Measurements from ENCODE around the gene NHSL2. TPM values are rescaled to one million over a fixed set of nuclear protein-coding genes. Genes with fewer than 3 reads are reported as not detected.

Gene NHSL2
- total and polyA plus RNA-seq, 2 of the 13 experiments (the other 11 are each of a cell fraction or from before 2014, with no cell fraction given), result not detected

- Histone ChIP-seq H3K4me2 (ENCODE audit: low read depth, low read length) (no peak overlapping the region), H3K4me1 (ENCODE audit: insufficient read depth, low read length) (no peaks in the 10 kb centered on the region), H4K20me1 (ENCODE audit: insufficient read depth, low read length) (no peaks in the 10 kb centered on the region), H3K4me3 (replicated peaks in 1 of 3; ENCODE audit: insufficient read depth in 1 of 3, low read depth in 2 of 3, low read length in 3 of 3) (no peak overlapping the region), H3K9me3 (ENCODE audit: low read length) (no peaks in the 10 kb centered on the region), H3K27me3 (ENCODE audit: control insufficient read depth in 1 of 2, insufficient read depth in 2 of 2, low read length in 2 of 2) (no peaks in the 10 kb centered on the region), H3K36me3 (replicated peaks in 1 of 2; ENCODE audit: control insufficient read depth in 1 of 2, insufficient read depth in 2 of 2, low read length in 2 of 2) (no peaks in the 10 kb centered on the region), H3K9ac (ENCODE audit: insufficient read depth, low read depth, low read length) (no peak overlapping the region), H2AFZ (ENCODE audit: low read length) (no peak overlapping the region), H3K79me2 (ENCODE audit: insufficient read depth, low read length) (no peaks in the 10 kb centered on the region), H3K27ac (ENCODE audit: extremely low read length, insufficient read depth, low read length) (no peak overlapping the region)
- no peak for ATAC-seq
- intact Hi-C loops (cut with micrococcal nuclease; ENCODE audit: unreplicated experiment) (no loop called here), in situ Hi-C loops (cut with HindIII; ENCODE audit: extremely low pct_ligation_motif_present, low pct_unique_long_range_greater_than_20kb) (no loop called here)
- 40% methylated on average over 6 of the region's 10 CpGs for WGBS (ENCODE audit: low lambda C conversion rate)
- no TSS peak for BruUV-seq (replicated peaks)
- ChIA-PET POLR2A (no interaction called here), CTCF (ENCODE audit: low intra/inter-chr PET ratio, low total read pairs) (no interaction called here)
- no peak for DNase-seq (ENCODE audit: low spot score)
- no peak for FAIRE-seq
- TF ChIP-seq FOXJ3 (CRISPR knock-in tag; IDR thresholded peaks at IDR 0.05; ENCODE audit: borderline replicate concordance), result no peak
Measured at GRCh38 chrX:71949844-71950445, 39.3 kb downstream of the NHSL2 start.

GRCh38 chrX:71953391-71953790 is 42.7 kb downstream of the NHSL2 start:
- TF ChIP-seq NR2C2 (CRISPR knock-in tag; IDR thresholded peaks at IDR 0.05; ENCODE audit: borderline replicate concordance) (no peak), ZNF878 (CRISPR knock-in tag; IDR thresholded peaks at IDR 0.05) (no peak), TP53 (CRISPR knock-in tag; conservative IDR thresholded peaks at IDR 0.05) (no peak), THAP9 (CRISPR knock-in tag; IDR thresholded peaks at IDR 0.05; ENCODE audit: borderline replicate concordance) (no peak), ZNF800 (CRISPR knock-in tag; IDR thresholded peaks at IDR 0.05) (no peak), ARNTL (CRISPR knock-in tag; IDR thresholded peaks at IDR 0.05) (no peak), ZNF446 (CRISPR knock-in tag; IDR thresholded peaks at IDR 0.05) (no peak)
- ChIA-PET CTCF (ENCODE audit: low intra/inter-chr PET ratio, low total read pairs) (no interaction called here), POLR2A (no interaction called here)
- FAIRE-seq (no peak), ATAC-seq (no peak), DNase-seq (ENCODE audit: low spot score) (no peak)
- Histone ChIP-seq H4K20me1 (ENCODE audit: insufficient read depth, low read length) (no peaks in the 10 kb centered on the region), H3K36me3 (replicated peaks in 1 of 2; ENCODE audit: control insufficient read depth in 1 of 2, insufficient read depth in 2 of 2, low read length in 2 of 2) (no peaks in the 10 kb centered on the region), H3K27me3 (ENCODE audit: control insufficient read depth in 1 of 2, insufficient read depth in 2 of 2, low read length in 2 of 2) (no peaks in the 10 kb centered on the region), H3K9me3 (ENCODE audit: low read length) (no peaks in the 10 kb centered on the region), H3K9ac (ENCODE audit: insufficient read depth, low read depth, low read length) (no peak overlapping the region), H3K79me2 (ENCODE audit: insufficient read depth, low read length) (no peaks in the 10 kb centered on the region), H3K4me1 (ENCODE audit: insufficient read depth, low read length) (no peaks in the 10 kb centered on the region), H3K4me3 (replicated peaks in 1 of 3; ENCODE audit: insufficient read depth in 1 of 3, low read depth in 2 of 3, low read length in 3 of 3) (no peak overlapping the region), H2AFZ (ENCODE audit: low read length) (no peak overlapping the region), H3K4me2 (ENCODE audit: low read depth, low read length) (no peak overlapping the region), H3K27ac (ENCODE audit: extremely low read length, insufficient read depth, low read length) (no peak overlapping the region)
- no TSS peak for BruUV-seq (replicated peaks)
- in situ Hi-C loops (cut with HindIII; ENCODE audit: extremely low pct_ligation_motif_present, low pct_unique_long_range_greater_than_20kb), result no loop called here
- intact Hi-C loops (cut with micrococcal nuclease; ENCODE audit: unreplicated experiment), result no loop called here

Data from HepG2 (cell line).